Brain microvascular endothelial cell (primary cell): Measurements from ENCODE around the gene GMNN.

Experiments used
- DNase-seq: peaks from one replicate; pipeline ENCODE4 v3.0.0-alpha.2; 2020
- H3K27ac ChIP-seq: fragments of 250-450 bp; sonication (Bioruptor Pico); 2 replicates; pipeline ENCODE4 v1.5.1; 2020; ENCODE audit warnings: mild to moderate bottlenecking, moderate library complexity
- H3K27me3 ChIP-seq: fragments of 250-450 bp; sonication (Bioruptor Pico); replicated peaks from 2 replicates; pipeline ENCODE4 v1.5.1; 2020; ENCODE audit warnings: mild to moderate bottlenecking
- H3K36me3 ChIP-seq: fragments of 250-450 bp; sonication (Bioruptor Pico); replicated peaks from 2 replicates; pipeline ENCODE4 v1.5.1; 2020; ENCODE audit warnings: mild to moderate bottlenecking
- H3K4me3 ChIP-seq: 2 replicates; pipeline ENCODE4 v1.5.1; 2011; ENCODE audit warnings: low read depth, mild to moderate bottlenecking, control low read depth, low read length, moderate library complexity
- in situ Hi-C: cut with HindIII; loops from 2 replicates; pipeline ENCODE4 v1.10.0; 2017; ENCODE audit warnings: low sequenced_read_pairs, low pct_ligation_motif_present
- TF ChIP-seq, protein P1 (sequence below): IDR thresholded peaks from 2 replicates; pipeline ENCODE4 v1.5.1; 2011; ENCODE audit warnings: low read depth, mild to moderate bottlenecking, moderate library complexity, low read length, control low read depth, inconsistent platforms; ENCODE audit errors: missing control alignments

The GMNN gene

GRCh38 chr6:24809728-24810127 is 35.0 kb downstream of the GMNN start:
- no peaks in the 10 kb centered on the region for H3K36me3 ChIP-seq
- no peak for DNase-seq
- TF ChIP-seq, protein P1, sequence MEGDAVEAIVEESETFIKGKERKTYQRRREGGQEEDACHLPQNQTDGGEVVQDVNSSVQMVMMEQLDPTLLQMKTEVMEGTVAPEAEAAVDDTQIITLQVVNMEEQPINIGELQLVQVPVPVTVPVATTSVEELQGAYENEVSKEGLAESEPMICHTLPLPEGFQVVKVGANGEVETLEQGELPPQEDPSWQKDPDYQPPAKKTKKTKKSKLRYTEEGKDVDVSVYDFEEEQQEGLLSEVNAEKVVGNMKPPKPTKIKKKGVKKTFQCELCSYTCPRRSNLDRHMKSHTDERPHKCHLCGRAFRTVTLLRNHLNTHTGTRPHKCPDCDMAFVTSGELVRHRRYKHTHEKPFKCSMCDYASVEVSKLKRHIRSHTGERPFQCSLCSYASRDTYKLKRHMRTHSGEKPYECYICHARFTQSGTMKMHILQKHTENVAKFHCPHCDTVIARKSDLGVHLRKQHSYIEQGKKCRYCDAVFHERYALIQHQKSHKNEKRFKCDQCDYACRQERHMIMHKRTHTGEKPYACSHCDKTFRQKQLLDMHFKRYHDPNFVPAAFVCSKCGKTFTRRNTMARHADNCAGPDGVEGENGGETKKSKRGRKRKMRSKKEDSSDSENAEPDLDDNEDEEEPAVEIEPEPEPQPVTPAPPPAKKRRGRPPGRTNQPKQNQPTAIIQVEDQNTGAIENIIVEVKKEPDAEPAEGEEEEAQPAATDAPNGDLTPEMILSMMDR, result no peak
- no peaks in the 10 kb centered on the region for H3K27me3 ChIP-seq
- H3K4me3 ChIP-seq, result no peak overlapping the region
- no peak overlapping the region for H3K27ac ChIP-seq
- in situ Hi-C loops, result no loop called here

DNA sequence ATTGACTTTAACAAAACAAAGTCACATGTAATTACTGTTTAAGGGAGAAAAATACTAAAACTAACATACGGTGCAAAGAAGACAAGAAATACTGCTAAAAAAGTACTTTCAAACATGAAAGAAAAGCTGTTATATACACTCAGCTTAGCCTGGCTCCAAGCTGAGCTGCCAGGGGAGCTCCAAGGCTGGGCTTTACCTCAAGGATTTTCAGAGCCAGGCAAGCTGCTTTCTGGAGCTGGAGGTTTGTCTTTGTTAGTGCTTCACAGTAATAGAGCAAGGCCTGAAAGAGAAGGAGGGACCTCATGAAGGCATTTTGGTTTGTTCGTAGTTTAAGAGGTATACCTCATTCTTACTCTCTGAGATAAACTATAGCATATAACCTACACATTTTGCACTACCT is 43.6 kb downstream of the GMNN start:
- Histone ChIP-seq H3K27ac (no peak overlapping the region), H3K36me3 (no peaks in the 10 kb centered on the region), H3K27me3 (no peaks in the 10 kb centered on the region), H3K4me3 (no peak overlapping the region)
- in situ Hi-C loops, result no loop called here
- DNase-seq, result no peak
- TF ChIP-seq, protein P1, result no peak

DNA sequence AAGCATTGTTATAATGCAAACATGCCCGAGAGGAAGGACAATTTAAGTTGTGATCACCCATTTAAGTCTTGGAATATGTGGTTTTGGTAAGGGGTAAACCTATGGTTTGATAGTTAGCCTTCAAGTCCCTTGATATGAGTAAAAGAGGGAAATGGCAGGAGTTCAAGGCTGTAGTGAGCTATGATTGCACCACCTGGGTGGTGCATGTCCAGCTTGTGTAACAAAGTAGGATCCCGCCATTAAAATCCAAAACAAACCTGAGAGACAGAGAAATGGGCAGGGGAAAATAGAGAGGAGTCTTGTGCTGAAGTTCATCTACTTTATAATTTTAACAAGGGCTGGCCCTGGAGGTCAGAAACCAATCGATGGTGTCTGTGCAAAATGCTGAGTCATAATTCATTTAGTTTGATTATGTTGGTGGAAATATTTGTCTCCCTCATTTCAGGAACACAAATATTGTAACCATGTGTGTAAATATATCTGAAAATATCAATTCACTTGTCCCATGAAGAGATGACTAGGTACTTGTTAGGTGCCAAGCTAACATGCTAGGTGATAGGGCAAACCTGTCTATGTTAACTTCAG is 47.2 kb downstream of the GMNN start:
- H3K36me3 ChIP-seq, result no peaks in the 10 kb centered on the region
- no peaks in the 10 kb centered on the region for H3K27me3 ChIP-seq
- DNase-seq, result no peak

GRCh38 chr6:24822696-24823095 is 48.0 kb downstream of the GMNN start:
- Histone ChIP-seq H3K27me3 (no peaks in the 10 kb centered on the region), H3K36me3 (no peaks in the 10 kb centered on the region), H3K4me3 (no peak overlapping the region), H3K27ac (no peak overlapping the region)
- peak; percentile 11 for DNase-seq
- in situ Hi-C loops, result no loop called here
- TF ChIP-seq, protein P1, result no peak

More for the DNA sequence above, 47.2 kb downstream of the GMNN start:
- Histone ChIP-seq H3K4me3 (no peak overlapping the region), H3K27ac (no peak overlapping the region)
- TF ChIP-seq, protein P1, result no peak
- in situ Hi-C loops, result no loop called here

DNA sequence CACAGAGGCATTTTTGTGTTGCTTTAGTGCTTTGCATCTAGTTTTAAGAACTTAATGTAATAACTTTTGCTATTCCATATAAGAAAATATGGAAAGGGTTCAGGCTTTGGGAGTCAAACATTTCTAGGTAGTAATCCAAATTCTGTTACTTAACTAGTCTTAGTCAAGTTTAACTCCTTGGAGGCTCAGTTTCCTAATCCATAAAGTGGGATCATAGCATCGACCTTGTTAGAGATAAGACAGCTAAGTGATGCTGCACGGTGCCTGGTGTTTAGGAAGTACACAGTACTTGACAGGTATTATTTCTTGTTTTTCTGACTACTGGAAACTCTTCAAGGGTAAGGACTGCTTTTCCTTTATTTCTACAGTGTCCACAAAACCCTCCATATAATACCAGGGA is 48.4 kb downstream of the GMNN start:
- in situ Hi-C loops, result no loop called here
- Histone ChIP-seq H3K36me3 (no peaks in the 10 kb centered on the region), H3K27ac (no peak overlapping the region)

More for the DNA sequence above, 48.4 kb downstream of the GMNN start:
- DNase-seq, result no peak
- no peak overlapping the region for H3K4me3 ChIP-seq
- H3K27me3 ChIP-seq, result no peaks in the 10 kb centered on the region
- TF ChIP-seq, protein P1, result no peak
